Measurements from ENCODE around the gene GAL3ST2.
"Not testable (repeated sequence)": the region's sequence is repeated elsewhere in the genome, so short reads cannot be mapped to it uniquely, and the experiment has no call there.

GAL3ST2 gene

DNA sequence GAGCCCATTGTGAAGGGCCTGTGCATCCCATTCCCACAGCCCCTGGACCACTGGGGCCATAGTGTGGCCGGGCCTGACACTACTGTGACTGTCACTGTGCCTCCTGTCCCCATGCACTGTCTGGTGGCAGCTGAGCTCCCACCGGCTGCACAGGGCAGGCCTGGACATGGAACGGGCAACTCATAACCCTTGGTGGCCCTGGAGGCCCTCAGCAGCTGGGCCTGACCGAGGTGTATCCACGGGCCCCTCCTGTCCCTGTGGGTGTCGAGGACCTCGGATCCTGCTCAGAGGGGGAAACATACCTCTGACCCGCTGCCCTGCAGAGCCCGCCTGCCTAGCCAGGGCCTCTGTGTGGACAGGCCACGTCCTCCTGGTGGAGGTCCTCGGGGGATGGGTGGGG, 7.8 kb upstream of the GAL3ST2 start:
- DNase-seq (ENCODE audit: low spot score): no peak

DNA sequence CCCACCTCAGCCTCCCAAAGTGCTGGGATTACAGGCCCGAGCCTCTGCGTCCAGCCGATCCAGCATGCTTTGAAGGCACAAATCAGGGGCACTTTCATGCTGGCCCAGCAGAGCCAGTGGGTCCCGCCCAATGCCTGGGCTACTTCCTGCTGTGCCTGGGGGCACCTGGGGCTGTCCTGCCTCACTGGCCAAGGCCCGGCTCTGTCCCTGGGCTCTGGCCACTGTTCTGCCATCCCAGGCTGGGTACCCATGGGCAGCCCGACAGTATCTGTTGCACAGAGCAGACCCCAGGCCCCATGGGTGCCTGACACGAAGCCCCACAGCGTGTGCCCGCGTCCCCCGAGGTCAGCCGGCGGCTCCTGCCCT, 6.8 kb upstream of the GAL3ST2 start:
- no peak for DNase-seq (ENCODE audit: low spot score)

- no peak for DNase-seq (ENCODE audit: low spot score)
These were observed 6.3 kb upstream of the GAL3ST2 start for GRCh38 chr2:241770185-241770935.

DNA sequence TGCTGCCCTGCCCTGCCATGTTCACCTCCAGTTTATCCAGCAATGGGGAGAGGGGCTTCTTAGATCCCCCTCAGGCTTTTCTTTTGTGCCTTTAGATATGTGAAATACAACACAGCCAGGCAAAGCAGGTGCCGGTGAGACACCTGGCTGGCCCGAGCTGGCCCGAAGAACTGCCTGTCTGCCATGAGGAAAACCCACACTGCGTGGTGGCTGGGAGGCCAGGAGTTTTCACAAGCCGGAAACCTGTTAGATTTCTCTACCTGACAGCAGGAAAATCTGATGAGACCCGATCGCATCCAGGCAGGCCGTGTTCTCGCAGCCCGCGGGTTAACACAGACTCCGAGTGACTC, 5.7 kb upstream of the GAL3ST2 start:
- DNase-seq (ENCODE audit: low spot score): no peak

- no peak for DNase-seq (ENCODE audit: low spot score)
These were observed 5.1 kb upstream of the GAL3ST2 start for GRCh38 chr2:241771286-241772062.

- DNase-seq (ENCODE audit: low spot score): no peak
These were observed 4.5 kb upstream of the GAL3ST2 start for GRCh38 chr2:241772063-241772499.

DNA sequence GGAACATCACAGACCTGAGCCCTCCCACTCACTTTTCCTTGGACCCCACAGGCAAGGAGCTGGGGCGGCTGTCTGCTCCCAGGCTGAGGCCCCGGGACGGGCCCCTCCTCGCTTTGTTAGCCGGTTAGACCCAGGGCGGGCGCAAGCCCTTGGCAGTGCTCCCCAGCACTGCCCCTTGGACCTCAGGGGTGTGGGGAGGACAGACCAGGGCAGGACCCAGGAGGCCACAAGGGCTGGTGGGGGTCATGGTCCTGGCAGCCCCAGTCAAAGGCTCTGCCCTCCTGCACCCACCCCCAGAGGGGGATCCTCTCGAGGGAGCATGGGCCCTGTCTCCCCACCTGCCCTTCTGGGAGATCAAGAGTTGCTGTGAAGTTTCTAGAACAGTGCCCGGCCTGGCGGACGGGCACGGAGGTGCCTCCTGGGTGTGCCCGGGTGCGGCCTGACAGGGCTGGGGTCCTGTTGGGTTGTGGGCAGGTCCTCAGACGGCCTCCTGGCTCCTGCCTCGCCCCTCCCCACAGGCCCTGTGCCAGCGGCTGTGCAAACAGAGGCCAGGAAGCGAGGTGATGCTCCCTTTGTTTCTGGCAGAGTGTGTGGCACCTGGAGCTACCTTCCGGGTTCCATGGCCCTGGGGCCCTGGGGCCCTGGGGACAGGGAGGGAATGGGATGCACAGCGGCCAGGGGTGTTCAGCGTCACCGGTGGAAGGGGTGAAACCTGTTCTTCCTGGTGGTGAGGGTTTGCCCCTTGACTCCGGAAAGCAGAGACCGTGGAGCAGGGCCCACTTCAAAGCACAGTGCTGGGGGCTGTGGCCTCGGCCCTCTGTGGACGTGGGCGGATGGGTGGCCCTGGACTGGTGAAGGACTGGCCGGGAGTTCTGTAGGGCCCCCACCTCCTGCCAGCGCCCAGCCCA, 2.9 kb upstream of the GAL3ST2 start:
- no peak for DNase-seq (ENCODE audit: low spot score)

- no peak for DNase-seq (ENCODE audit: low spot score)
These were observed 2.0 kb upstream of the GAL3ST2 start for GRCh38 chr2:241774419-241775222.

GRCh38 chr2:241775223-241776177, 1.1 kb upstream of the GAL3ST2 start:
- no peak for DNase-seq (ENCODE audit: low spot score)

DNA sequence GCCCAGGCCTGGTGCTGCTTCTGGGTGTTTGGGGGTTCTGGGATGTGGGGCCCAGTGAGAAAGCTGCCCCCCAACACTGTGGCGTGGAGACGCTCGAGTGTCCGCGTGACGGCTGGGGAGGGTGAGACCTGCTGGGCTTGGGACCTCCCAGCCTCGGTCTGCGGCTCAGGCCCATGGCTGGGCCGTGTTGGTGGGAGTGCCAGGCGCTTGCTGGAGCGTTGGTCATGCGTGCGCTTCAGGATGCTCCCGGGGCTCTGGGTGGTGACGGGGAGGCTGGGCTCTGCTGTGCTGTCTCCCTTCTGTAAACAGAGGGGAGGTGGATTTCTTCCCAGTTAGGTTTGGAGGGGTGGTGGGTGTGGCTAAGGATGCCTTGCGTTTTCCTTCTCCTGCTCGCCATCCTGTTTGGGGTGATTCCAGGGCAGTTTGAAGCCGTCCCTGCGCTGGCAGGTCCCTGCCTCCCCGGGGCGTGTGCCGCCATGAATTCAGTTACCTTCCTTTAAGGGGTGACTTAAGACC, 606 bp downstream of the GAL3ST2 start:
- DNase-seq (ENCODE audit: low spot score): no peak

- DNase-seq (ENCODE audit: low spot score): no peak
These were observed 1.3 kb downstream of the GAL3ST2 start for GRCh38 chr2:241777686-241778627.

GRCh38 chr2:241780939-241781569, 4.4 kb downstream of the GAL3ST2 start:
- no peak for DNase-seq (ENCODE audit: low spot score)

GRCh38 chr2:241782053-241782452, 5.4 kb downstream of the GAL3ST2 start:
- not testable (repeated sequence) for DNase-seq (ENCODE audit: low spot score)

GRCh38 chr2:241788135-241788534, 11.5 kb downstream of the GAL3ST2 start:
- no peak for DNase-seq (ENCODE audit: low spot score)

- DNase-seq (ENCODE audit: low spot score): no peak
These were observed 11.9 kb downstream of the GAL3ST2 start for GRCh38 chr2:241788572-241788971.

GRCh38 chr2:241791385-241791784, 14.8 kb downstream of the GAL3ST2 start:
- not testable (repeated sequence) for DNase-seq (ENCODE audit: low spot score)

DNA sequence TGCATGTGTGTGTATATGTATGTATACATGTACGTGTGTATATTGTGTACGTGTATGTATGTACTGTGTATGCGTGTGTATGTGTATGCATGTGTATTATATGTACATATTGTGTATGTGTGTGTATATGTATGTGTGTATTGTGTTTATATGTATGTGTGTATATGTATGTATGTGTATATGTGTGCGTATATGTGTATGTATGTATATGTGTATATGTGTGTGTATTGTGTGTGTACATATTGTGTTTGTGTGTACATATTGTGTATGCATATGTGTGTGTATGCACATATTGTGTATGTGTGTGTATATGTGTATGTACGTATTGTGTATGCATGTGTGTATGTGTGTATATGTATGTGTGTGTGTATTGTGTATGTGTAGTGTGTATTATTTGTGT, 16.8 kb downstream of the GAL3ST2 start:
- no peak for DNase-seq (ENCODE audit: low spot score)

DNA sequence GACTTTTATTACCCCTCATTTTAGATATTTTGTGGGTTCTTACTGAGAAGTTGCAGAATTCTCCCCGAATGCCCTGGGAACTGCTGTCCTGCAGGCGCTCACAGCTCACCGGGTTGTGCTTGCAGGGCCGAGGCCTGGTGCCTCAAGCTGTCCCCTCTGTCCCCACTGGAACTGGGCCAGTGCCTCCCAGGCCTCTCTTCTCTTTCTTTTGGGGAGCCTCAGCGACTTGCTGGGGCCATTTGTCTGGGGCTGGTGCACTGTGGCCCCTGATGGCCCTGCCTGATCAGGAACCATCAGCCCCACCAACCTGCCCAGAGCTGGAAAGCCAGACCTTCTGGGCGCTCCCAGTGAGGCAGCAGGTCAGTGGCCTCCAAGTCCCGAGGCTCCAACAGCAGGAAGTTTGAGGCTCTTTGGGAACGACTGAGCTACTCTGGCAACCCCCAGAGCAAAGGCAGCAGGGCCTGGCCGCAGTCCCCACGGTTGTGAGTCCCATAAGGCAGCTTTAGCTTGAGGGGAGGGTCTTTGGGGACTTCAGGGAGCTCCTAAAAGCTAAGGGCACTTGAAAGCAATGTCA, 17.7 kb downstream of the GAL3ST2 start:
- DNase-seq (ENCODE audit: low spot score): no peak
